Upper lobe of right lung (tissue), 1 donor: ENCODE data around the gene MPPED1. TPM values are rescaled to one million over a fixed set of nuclear protein-coding genes. Genes with fewer than 3 reads are reported as not detected.

Source experiments
- ATAC-seq: fragments of 200-7000 bp; cut with Tn5 transposase; one replicate; pipeline ENCODE4 v1.9.1; 2020; ENCODE audit warnings: mild to moderate bottlenecking, moderate library complexity
- DNase-seq: peaks from one replicate; pipeline ENCODE4 v3.0.0-alpha.2; 2020
- H3K27ac ChIP-seq: fragments of 200-600 bp; one replicate; pipeline ENCODE4 v1.8.0; 2022
- H3K27me3 ChIP-seq: fragments of 200-600 bp; one replicate; pipeline ENCODE4 v1.8.0; 2022; ENCODE audit warnings: mild to moderate bottlenecking
- H3K36me3 ChIP-seq: fragments of 200-600 bp; one replicate; pipeline ENCODE4 v1.8.0; 2022
- H3K4me1 ChIP-seq: fragments of 200-600 bp; one replicate; pipeline ENCODE4 v1.8.0; 2022
- H3K4me3 ChIP-seq: fragments of 200-600 bp; one replicate; pipeline ENCODE4 v1.8.0; 2022; ENCODE audit warnings: mild to moderate bottlenecking
- H3K9me3 ChIP-seq: fragments of 200-600 bp; one replicate; pipeline ENCODE4 v1.8.0; 2022
- CTCF ChIP-seq: fragments of 200-600 bp; IDR thresholded peaks from one replicate; pipeline ENCODE4 v1.8.0; 2022; ENCODE audit warnings: antibody characterized with exemption
- intact Hi-C: fragments of 100-400 bp; cut with DNase I; formaldehyde crosslinking; loops from one replicate; pipeline ENCODE4 v1.11.0; 2022
- total RNA-seq: library from RNA; stranded (reverse); fragmentation: NEBNext Ultra II Directional; extraction: Animal tissue kit (Norgen Biotek cat#: 25700); gene quantifications from one replicate; pipeline ENCODE4 v1.2.1, GENCODE V29; 2021
- donor health status: DM: no; HTN: yes; CAD: no; lungs with severe emphysema.

MPPED1 gene
- total RNA-seq, 1 donor from 2014 or later, result not detected

DNA sequence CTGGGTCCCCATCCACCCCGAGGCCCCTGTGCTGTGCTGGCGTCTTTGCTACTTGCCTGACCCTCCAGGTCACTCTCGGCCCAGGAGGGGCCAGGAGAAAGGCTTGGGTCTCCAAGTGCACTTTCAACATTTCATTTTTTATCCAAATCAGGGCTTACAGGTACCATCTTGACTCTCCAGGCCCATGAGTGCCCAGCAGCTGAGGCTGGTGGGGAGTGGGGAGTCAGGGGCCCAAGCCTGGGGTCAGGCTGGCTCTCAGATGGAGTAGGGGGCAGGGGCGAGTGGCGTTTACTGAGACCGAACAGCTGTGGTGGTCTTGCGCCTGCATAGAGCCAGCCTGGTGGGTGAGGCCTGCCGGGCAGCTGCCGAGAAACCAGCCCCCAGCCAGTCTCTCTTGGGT, 61.6 kb downstream of the MPPED1 start:
- no peaks in the 10 kb centered on the region for H3K36me3 ChIP-seq
- H3K9me3 ChIP-seq, result no peaks in the 10 kb centered on the region
- DNase-seq (no peak), ATAC-seq (no peak)
- intact Hi-C loops, result no loop called here
- no peaks in the 10 kb centered on the region for H3K4me1 ChIP-seq
- peaks cover 10% of the 10 kb centered on the region for H3K27me3 ChIP-seq
- H3K4me3 ChIP-seq, result no peak overlapping the region
- H3K27ac ChIP-seq, result no peak overlapping the region
- TF ChIP-seq CTCF, result no peak

GRCh38 chr22:43474161-43475101, 62.6 kb downstream of the MPPED1 start:
- ATAC-seq, result peak; percentile 20
- Histone ChIP-seq H3K36me3 (no peaks in the 10 kb centered on the region), H3K27ac (no peak overlapping the region), H3K9me3 (no peaks in the 10 kb centered on the region), H3K4me1 (no peaks in the 10 kb centered on the region), H3K27me3 (peaks cover 2% of the 10 kb centered on the region), H3K4me3 (no peak overlapping the region)
- intact Hi-C loops, result no loop called here
- no peak for DNase-seq
- no peak for TF ChIP-seq CTCF

DNA sequence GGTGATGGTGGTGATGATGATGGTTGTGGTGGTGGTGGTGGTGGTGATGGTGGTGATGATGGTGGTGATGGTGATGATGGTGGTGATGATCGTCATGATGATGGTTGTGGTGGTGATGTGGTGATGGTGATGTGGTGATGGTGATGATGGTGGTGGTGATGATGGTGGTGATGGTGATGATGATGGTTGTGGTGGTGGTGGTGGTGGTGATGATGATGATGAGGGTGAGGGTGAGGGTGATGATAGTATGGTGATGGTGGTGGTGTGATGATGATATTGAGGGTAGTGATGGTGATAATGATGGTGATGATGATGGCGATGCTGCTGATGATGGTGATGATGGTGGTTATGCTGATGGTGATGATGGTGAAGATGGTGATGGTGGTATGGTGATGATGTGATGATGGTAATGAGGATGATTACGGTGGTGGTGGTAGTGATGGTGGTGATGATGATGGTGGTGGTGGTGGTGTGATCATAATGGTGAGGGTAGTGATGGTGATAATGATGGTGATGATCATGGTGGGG, 63.8 kb downstream of the MPPED1 start:
- no peak for TF ChIP-seq CTCF
- Histone ChIP-seq H3K36me3 (no peaks in the 10 kb centered on the region), H3K27me3 (no peaks in the 10 kb centered on the region), H3K9me3 (no peaks in the 10 kb centered on the region), H3K4me3 (no peak overlapping the region), H3K27ac (no peak overlapping the region), H3K4me1 (no peaks in the 10 kb centered on the region)
- DNase-seq (no peak), ATAC-seq (no peak)
- intact Hi-C loops, result no loop called here

- Histone ChIP-seq H3K9me3 (no peaks in the 10 kb centered on the region), H3K4me3 (no peak overlapping the region), H3K36me3 (no peaks in the 10 kb centered on the region), H3K27ac (no peak overlapping the region), H3K4me1 (no peaks in the 10 kb centered on the region), H3K27me3 (no peaks in the 10 kb centered on the region)
- no peak for TF ChIP-seq CTCF
- intact Hi-C loops, result no loop called here
- ATAC-seq (no peak), DNase-seq (no peak)
Observed at GRCh38 chr22:43476341-43476740, 64.5 kb downstream of the MPPED1 start.

DNA sequence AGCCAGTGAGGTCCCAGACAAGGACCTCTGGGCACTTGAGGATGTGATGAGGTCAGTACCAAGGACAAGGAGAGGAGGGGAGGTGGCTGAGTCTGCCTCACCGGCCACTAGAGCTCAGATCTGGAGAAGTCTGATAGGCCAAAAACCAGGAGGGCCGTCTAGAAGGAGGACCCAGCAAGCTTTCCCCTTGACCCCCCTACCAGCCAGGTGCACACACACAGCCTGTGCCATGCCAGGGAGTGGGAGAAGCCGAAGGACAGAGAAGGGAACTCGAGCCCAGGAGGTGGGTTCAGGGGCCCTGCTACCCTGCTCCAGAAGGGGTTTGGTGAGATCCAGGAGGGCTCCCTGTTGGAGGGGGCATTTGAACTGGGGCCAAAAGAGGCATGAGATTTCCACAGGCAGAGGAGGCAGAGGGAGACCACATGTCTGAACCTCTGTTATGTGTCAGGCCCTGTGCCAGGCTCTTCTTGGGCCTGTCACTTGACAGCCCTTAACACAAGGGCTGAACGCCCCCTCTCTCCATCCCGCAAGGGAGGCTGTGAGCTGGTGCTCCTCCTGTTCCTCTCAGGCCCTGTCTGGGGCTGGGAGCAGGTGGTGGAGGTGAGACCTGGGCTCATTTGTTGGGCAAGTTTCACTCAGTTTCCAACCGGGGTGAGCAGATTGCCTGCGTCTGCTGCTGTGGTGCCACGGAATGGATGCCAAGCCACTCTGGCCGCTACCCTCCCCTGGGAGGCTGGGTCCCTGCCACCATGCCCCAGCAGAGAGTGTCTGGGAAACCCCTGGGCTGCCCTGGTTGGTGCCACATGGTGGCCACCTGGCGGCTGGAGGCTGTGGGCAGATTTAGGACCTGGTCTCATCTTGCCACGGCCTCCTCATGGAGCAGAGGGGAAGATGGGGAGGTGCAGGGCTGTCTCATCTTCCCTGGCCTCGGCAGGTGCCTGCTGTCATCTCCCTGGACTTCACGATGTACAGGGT, 65.2 kb downstream of the MPPED1 start:
- TF ChIP-seq CTCF, result no peak
- intact Hi-C loops, result no loop called here
- no peaks in the 10 kb centered on the region for H3K27me3 ChIP-seq
- H3K4me3 ChIP-seq, result no peak overlapping the region
- no peaks in the 10 kb centered on the region for H3K9me3 ChIP-seq
- no peaks in the 10 kb centered on the region for H3K36me3 ChIP-seq
- ATAC-seq, result no peak
- DNase-seq, result no peak
- no peaks in the 10 kb centered on the region for H3K4me1 ChIP-seq
- no peak overlapping the region for H3K27ac ChIP-seq
